Endometrial microvascular endothelial cells (primary cell): ENCODE results near the gene CCDC142. TPM values are rescaled to one million over a fixed set of nuclear protein-coding genes. Genes with fewer than 3 reads are reported as not detected.
"Not testable (repeated sequence)": the region's sequence is repeated elsewhere in the genome, so short reads cannot be mapped to it uniquely, and the experiment has no call there.

Source experiments
- in situ Hi-C: cut with HindIII; loops from 2 replicates; pipeline ENCODE4 v1.10.0; 2017; ENCODE audit warnings: low sequenced_read_pairs, low pct_unique_long_range_greater_than_20kb; ENCODE audit errors: inconsistent ontology term
- total RNA-seq: library from RNA; depleted of rRNA; stranded (reverse); fragments of >200 nt; gene quantifications from one replicate; pipeline ENCODE4 v1.2.3, GENCODE V29; 2015; ENCODE audit errors: inconsistent ontology term

Gene CCDC142
- total RNA-seq, 1 donor from 2014 or later, result 7.1 TPM

GRCh38 chr2:74472945-74473258 lies 9.9 kb downstream of the CCDC142 start:
- in situ Hi-C loops, result no loop called here

DNA sequence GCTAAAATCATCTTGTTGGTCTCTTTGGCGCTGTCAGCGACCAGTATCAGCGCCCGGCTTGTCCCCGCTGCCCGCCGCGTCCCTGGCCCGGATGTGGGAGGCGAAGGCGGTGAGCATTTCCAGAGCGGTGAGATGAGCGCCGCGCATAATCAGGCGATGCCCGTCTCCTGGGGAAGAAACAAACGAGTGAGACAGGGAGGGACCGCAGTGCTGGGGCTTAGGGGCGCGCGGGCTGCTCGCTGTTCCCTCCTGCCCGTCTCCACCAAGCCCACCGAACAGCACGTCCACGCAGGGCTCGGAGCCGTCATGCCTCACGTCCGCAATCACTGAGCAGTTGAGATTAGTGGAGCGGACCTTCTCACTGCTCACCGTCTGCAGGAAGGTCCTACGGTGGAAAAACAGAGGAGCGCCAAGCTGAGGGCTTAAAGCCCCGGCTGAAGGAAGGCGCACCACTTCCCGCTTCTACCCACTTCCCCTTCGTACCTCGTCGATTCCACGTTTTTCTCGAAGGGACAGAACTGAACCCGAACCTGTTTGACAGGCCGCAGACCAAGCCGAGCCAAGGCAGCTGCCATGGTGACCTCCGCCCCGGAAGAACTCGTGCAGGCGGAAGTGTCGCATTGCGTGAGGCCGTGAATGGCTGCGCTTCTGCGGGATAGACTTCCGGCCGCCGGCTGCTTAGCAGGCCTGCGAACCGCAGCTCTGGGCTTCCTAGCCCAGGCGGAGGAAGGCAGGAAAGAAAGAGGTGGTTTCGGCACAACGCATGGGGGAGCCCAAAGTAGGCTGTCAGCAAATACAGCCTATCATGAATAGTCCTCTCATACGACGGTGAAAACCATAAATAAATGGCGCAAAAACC lies 10.5 kb downstream of the CCDC142 start, which contains the start of gene MRPL53:
Gene MRPL53 (minus strand): TSS at position 595 of the 859 bp plus-strand sequence. CDS start 20 bp downstream, at position 575.
- in situ Hi-C loops, result no loop called here

GRCh38 chr2:74471332-74472065 lies 11.3 kb downstream of the CCDC142 start:
- in situ Hi-C loops, result no loop called here

- in situ Hi-C loops, result not testable (repeated sequence)
Observed at GRCh38 chr2:74470742-74471141, 12.1 kb downstream of the CCDC142 start.

DNA sequence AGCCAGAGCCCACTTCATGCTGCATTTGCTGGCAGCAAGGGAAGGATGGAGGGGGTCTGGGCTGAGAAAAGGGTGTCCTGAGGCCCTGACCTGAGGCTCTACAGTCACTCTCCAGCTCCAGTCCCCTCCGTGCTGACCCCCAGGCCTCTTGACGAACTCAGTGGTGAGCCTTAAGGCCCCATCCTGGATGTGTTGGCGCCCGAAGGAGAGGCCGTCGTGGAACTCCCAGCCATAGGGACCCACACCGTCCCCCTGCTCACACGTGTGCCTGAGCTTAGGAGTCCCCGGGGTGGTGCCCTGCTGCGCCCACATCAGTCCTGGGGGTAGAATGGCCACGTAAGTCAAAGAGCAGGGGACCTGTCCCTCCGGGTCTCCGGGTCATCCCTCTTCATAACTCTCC lies 18.4 kb downstream of the CCDC142 start:
- in situ Hi-C loops, result no loop called here

DNA sequence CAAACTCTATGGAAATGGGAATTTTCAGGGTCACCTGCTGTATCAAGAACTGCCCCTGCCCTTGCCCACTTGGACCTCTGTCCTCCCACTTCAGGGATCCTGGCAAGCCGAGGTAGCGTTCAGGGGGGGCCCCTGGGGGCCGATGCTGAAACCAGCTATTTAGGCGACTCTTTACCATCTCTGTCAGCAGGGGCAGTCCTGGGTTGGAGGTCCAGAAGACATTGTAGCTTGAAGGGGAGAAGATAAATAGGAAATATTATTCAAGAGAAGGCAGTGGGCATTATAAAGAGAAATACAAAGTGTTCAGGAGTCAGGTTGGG lies 20.1 kb downstream of the CCDC142 start:
- in situ Hi-C loops, result no loop called here

DNA sequence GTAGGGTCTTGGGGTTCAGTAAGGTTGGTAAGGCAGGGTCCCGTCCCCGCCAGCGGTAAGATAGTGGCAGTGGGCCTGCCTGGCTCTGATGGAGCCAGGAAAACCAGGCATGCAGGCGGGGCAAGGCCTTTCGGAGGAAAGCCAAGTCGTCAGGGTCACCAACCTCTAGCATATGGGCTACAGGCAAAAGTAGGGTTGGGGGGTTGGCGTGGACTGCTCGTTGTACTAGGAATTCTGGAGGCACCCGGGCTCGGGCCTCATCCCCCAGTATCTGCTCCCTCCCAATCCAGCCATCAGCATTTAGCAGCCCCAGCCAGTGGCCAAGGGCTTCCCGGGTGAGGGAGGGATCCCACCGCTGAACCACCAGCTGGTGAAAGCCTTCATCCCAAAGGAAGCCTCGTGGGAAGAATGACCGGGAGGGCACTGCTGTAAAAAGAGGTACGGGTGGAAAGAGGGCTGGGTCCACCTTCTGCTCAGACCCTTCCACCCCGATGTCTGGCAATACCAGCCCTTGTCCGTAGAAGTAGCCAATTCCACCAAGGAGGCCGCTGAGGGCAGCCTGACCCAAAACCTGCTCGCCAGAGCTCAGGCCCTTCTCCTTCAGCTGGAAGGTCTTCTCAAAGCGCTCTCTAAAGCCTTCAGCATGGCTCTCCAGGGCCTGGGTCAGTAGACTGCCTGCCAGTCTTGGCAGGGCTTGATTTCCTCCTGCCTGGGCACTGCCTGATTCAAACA lies 20.6 kb downstream of the CCDC142 start:
- in situ Hi-C loops, result no loop called here

DNA sequence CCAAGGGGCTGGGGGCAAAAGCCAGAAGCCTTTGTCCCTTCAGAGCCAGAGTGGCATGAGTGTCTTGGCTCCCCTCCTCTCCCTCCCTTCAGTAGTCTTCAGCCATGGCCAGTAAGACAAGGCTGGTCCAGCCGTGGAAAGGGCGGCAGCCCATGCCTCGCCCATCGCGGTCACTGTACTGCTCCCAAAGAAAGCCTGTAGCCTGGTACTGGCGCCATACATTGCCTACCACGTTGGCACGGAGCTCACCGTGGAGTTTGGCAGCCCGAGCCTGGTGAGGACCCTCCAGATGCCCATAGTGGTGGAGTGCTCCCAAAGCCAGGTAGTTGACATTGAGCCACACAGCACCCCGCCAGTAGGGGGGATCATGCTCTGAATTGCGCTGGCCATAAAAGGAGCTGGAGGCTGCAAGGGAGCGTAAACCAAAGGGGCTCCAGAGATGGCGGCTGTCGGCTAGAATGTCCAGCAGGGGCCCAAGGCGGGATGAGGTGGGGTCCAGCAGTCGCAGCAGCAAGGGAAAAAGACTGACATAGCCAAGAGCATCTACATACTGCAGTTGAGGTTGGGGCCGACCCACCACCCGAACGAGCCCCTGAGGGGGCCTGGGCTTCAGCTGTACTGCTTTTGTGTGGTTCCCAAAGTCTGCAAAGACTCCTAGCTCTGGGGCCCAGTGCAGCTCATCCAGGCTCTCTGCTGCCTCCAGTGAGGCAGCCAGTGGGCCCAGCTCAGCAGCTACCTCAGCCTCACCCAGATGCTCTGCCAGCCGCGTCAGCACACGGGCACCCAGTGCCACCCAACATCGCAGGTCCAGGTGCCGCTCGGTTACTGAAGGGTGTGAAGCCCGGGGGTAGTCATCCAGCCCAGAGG lies 21.4 kb downstream of the CCDC142 start:
- in situ Hi-C loops, result no loop called here

DNA sequence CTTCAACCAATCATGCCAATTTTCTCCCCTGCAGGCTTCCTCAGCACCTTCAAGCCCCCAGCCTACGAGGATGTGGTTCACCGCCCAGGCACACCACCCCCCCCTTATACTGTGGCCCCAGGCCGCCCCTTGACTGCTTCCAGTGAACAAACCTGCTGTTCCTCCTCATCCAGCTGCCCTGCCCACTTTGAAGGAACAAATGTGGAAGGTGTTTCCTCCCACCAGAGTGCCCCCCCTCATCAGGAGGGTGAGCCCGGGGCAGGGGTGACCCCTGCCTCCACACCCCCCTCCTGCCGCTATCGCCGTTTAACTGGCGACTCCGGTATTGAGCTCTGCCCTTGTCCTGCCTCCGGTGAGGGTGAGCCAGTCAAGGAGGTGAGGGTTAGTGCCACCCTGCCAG lies 22.6 kb downstream of the CCDC142 start:
- in situ Hi-C loops, result not testable (repeated sequence)

GRCh38 chr2:74459503-74460118 lies 23.2 kb downstream of the CCDC142 start:
- in situ Hi-C loops, result not testable (repeated sequence)

DNA sequence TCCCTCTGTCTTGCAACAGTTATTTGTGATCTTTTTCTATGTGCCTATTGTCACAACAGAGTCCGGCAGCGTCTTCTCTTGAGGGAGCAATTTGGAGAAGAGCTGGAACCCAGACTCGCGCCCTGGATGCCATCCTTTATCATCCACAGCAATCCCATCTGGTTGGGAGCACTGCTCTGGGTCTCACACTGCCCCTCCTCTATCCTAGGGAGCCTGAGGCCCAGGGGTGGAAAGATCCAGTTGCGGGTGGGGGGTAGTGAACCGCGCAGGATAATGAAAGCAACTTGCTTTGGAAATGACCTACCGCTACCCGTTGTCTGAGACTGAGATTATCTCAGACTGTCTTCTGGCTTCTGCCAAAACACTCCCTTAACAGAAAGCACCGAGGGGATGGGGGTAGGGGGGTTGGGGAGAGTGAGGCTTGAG lies 23.8 kb downstream of the CCDC142 start:
- in situ Hi-C loops, result no loop called here

GRCh38 chr2:74458132-74458937 lies 24.5 kb downstream of the CCDC142 start, which contains the start of gene WBP1:
Gene WBP1 (plus strand): TSS chr2:74458438. CDS start chr2:74458603, 165 bp downstream.
- in situ Hi-C loops, result no loop called here

GRCh38 chr2:74457549-74458131 lies 25.2 kb downstream of the CCDC142 start:
- in situ Hi-C loops, result no loop called here

- in situ Hi-C loops, result no loop called here
Observed at GRCh38 chr2:74457129-74457548, 25.7 kb downstream of the CCDC142 start.

- in situ Hi-C loops, result no loop called here
Observed at GRCh38 chr2:74454654-74455511, 27.9 kb downstream of the CCDC142 start, which contains the start of gene INO80B. Gene INO80B (plus strand): TSS chr2:74455087. CDS start chr2:74455117, 30 bp downstream.

DNA sequence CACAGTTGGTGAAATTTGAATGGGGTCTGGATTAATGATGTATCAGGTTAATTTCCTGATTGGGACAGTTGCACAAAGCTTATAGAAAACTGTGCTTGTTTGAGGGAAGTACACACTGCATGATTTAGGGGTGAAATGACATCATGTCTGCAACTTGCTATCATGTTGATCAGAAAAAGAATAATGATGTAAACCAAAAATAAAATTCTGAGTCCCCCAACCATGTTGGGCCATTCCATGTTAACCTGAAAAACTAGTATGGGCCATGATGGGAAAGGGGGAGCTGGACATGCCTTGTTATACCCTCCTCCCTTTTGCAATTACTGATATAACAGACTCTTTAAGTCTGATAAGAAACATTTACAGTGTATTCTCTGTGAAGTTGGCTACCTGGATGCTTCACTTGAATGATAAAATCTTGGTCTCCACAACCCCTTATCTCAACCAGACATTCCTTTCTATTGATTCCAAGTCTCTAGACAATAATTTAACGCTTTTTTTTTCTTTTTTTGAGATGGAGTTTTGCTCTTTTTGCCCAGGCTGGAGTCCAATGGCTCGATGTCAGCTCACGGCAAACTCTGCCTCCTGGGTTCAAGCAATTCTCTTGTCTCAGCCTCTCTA lies 32.1 kb downstream of the CCDC142 start:
- in situ Hi-C loops, result no loop called here
